Activated T-cell treated with anti-CD3 and anti-CD28 coated beads for 1 hour (primary cell): ENCODE results near the gene RAB40B.

Experiments
- DNase-seq: peaks from one replicate; pipeline ENCODE4 v3.0.0-alpha.2; 2020; ENCODE audit warnings: low read depth

RAB40B gene

DNA sequence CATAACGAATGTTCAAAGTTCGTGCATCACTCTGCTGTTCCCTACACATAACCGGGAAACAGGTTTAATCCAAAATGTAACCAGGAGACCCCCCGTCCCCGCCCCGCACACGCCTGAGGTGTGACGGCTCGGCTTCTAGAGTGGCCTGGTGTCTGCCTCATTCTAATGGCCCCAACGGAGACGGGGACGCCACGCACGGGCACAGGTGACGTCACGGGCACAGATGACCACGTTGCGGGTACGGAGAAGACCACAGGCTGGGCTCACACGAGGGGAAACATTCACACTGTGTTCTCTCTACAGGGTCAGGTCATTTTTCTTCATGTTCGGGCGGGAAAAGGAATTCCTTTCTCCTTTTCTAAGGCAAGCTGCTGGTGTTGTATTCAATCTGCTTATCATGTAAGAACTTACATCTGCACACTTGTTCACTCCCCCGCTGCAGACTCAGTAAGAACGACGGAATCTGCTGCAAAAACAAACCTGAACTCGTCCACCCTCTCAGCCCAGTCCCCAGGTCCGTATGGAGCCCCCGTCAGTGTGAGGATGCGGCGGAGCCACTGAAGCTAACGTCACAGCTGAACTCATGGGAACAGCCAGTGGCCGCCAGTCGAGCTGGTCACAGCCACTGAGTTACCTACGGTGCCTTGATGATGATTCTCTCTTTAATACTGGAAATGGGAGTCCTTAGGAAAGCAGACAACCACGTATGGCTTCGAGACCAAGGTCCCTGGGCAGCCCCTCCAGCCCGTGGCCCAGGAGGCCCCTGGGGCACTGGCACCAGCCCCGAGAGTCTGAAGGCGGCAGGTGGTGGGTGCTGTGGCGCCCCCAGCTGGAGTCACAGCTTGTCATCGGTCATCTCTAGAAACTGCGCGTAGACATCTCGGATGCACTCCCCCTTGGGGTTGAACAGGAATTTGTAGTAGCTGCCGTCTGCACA lies 83.1 kb downstream of the RAB40B start:
- DNase-seq: no peak

- DNase-seq: no peak
Measured at GRCh38 chr17:82614095-82614631, 84.3 kb downstream of the RAB40B start.

- no peak for DNase-seq
Measured at GRCh38 chr17:82613283-82614094, 85.0 kb downstream of the RAB40B start.

- no peak for DNase-seq
Measured at GRCh38 chr17:82611140-82612058, 87.1 kb downstream of the RAB40B start.

DNA sequence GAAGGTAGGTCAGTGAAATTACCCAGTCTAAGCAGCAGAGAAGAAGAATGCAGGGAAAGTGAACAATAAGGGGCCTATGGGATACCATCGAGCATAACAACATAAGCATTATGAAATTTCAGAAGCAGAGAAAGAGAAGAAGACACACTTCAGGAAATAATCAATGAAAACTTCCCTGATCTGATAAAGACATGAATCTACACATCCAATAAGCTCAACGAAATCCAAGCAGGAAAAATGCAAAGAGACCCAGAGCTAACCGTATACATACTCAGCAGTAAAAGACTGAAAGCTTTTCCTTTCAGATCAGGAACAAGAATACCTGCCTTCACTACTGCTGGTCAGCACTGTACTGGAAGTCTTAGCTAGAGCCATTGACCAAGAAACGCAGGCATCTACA lies 88.8 kb downstream of the RAB40B start:
- no peak for DNase-seq

GRCh38 chr17:82608816-82609215 lies 89.7 kb downstream of the RAB40B start:
- DNase-seq: no peak

DNA sequence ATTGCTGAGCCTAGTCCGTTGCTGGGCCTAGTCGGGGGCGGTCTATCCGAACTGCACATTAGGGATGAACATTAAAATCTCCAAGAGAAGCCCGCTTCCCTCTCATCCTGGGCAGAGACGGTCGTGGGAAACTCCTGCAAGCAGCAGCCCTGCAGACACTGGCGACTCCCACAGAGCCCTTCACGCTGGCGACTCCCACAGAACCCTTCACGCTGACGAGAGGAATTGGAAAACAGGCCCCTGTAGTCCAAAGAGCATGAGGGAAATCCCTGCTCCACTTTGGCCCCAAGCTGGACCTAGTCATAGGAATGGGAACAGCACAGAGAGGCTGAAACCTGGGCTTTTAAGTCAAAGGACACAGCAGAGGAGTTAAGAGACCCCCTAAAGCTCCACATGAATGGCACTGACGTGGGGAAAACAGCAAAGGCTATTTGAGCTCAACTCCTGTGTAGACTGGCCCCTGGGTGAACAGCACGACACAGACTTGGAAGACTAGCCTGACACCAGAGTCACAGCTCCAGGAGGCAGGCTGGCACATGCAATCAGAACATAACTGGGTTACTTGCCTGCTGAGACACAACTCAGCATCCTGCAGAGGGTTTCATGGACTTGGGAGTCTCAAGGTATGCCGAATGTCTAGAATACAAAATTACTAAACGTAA lies 92.4 kb downstream of the RAB40B start:
- no peak for DNase-seq
